H1 (cell line): Measurements from ENCODE around the gene CD44. TPM values are rescaled to one million over a fixed set of nuclear protein-coding genes. Genes with fewer than 3 reads are reported as not detected.

Source experiments
- SUZ12 ChIP-seq: fragments of 200-600 bp; sonication (generic); IDR thresholded peaks from 2 replicates; pipeline ENCODE4 v1.6.1; 2012; ENCODE audit warnings: mild to moderate bottlenecking, inconsistent platforms, low read length, moderate library complexity, mixed read lengths
- TAF1 ChIP-seq: IDR thresholded peaks from 2 replicates; pipeline ENCODE4 v1.6.1; 2011; ENCODE audit warnings: mild to moderate bottlenecking, low read depth, low read length
- polyA plus RNA-seq, 7 experiments: library from polyadenylated mRNA; depleted of rRNA in 3 of 7; stranded (reverse) in 5 of 7; unstranded in 2 of 7; fragments of >200 nt in 5 of 7; fragments of 200-250 nt in 2 of 7; gene quantifications; 1 replicate in 5 of 7; 2 replicates in 1 of 7; 4 replicates in 1 of 7; pipeline versions ENCODE4 v1.2.1 to v1.2.3, GENCODE V29; 2011 to 2013; ENCODE audit warnings: missing spikeins in 2 of 7, mixed read lengths in 2 of 7
- total RNA-seq: library from RNA; stranded (reverse); fragmentation: NEBNext Ultra II Directional; extraction: Animal tissue kit (Norgen Biotek cat#: 25700); gene quantifications from 2 replicates; pipeline ENCODE4 v1.2.1, GENCODE V29; 2021
- TF ChIP-seq, protein P1 (sequence below): fragments of 300-600 bp; sonication (generic); IDR thresholded peaks from 2 replicates; pipeline ENCODE4 v1.7.1; 2012; ENCODE audit warnings: low read length, moderate library complexity, mild to moderate bottlenecking, inconsistent platforms; ENCODE audit not compliant: insufficient replicate concordance
- TF ChIP-seq, protein P2 (sequence below): IDR thresholded peaks from 2 replicates; pipeline ENCODE4 v1.6.1; 2012; ENCODE audit warnings: inconsistent platforms

Gene CD44
- total and polyA plus RNA-seq, 2 of the 8 experiments (the other 6 are each of a cell fraction or from before 2014, with no cell fraction given): 11.8 to 13.7 TPM

DNA sequence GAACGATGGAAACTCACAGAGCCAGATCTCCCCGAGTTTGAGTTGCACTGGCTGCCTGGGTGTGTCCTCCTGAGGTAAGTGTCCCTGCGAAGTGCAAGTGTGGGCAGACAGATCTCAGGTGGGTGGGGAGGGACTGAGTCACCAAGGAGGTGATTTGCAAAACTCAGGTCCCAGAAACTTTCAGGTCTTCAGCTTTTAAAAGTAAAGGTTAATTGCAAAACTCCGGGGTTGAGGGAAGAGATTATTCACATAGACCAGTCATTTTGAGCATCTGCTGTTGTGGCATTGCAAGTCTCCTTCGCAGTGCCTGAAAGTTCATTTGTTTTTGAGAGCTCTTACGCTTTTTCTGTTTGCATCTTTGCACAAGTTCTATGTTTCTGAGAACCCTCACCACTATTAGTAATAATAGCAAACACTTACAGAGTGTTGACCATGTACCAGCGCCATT lies 7.1 kb downstream of the CD44 start (continued):
- TF ChIP-seq, protein P1, sequence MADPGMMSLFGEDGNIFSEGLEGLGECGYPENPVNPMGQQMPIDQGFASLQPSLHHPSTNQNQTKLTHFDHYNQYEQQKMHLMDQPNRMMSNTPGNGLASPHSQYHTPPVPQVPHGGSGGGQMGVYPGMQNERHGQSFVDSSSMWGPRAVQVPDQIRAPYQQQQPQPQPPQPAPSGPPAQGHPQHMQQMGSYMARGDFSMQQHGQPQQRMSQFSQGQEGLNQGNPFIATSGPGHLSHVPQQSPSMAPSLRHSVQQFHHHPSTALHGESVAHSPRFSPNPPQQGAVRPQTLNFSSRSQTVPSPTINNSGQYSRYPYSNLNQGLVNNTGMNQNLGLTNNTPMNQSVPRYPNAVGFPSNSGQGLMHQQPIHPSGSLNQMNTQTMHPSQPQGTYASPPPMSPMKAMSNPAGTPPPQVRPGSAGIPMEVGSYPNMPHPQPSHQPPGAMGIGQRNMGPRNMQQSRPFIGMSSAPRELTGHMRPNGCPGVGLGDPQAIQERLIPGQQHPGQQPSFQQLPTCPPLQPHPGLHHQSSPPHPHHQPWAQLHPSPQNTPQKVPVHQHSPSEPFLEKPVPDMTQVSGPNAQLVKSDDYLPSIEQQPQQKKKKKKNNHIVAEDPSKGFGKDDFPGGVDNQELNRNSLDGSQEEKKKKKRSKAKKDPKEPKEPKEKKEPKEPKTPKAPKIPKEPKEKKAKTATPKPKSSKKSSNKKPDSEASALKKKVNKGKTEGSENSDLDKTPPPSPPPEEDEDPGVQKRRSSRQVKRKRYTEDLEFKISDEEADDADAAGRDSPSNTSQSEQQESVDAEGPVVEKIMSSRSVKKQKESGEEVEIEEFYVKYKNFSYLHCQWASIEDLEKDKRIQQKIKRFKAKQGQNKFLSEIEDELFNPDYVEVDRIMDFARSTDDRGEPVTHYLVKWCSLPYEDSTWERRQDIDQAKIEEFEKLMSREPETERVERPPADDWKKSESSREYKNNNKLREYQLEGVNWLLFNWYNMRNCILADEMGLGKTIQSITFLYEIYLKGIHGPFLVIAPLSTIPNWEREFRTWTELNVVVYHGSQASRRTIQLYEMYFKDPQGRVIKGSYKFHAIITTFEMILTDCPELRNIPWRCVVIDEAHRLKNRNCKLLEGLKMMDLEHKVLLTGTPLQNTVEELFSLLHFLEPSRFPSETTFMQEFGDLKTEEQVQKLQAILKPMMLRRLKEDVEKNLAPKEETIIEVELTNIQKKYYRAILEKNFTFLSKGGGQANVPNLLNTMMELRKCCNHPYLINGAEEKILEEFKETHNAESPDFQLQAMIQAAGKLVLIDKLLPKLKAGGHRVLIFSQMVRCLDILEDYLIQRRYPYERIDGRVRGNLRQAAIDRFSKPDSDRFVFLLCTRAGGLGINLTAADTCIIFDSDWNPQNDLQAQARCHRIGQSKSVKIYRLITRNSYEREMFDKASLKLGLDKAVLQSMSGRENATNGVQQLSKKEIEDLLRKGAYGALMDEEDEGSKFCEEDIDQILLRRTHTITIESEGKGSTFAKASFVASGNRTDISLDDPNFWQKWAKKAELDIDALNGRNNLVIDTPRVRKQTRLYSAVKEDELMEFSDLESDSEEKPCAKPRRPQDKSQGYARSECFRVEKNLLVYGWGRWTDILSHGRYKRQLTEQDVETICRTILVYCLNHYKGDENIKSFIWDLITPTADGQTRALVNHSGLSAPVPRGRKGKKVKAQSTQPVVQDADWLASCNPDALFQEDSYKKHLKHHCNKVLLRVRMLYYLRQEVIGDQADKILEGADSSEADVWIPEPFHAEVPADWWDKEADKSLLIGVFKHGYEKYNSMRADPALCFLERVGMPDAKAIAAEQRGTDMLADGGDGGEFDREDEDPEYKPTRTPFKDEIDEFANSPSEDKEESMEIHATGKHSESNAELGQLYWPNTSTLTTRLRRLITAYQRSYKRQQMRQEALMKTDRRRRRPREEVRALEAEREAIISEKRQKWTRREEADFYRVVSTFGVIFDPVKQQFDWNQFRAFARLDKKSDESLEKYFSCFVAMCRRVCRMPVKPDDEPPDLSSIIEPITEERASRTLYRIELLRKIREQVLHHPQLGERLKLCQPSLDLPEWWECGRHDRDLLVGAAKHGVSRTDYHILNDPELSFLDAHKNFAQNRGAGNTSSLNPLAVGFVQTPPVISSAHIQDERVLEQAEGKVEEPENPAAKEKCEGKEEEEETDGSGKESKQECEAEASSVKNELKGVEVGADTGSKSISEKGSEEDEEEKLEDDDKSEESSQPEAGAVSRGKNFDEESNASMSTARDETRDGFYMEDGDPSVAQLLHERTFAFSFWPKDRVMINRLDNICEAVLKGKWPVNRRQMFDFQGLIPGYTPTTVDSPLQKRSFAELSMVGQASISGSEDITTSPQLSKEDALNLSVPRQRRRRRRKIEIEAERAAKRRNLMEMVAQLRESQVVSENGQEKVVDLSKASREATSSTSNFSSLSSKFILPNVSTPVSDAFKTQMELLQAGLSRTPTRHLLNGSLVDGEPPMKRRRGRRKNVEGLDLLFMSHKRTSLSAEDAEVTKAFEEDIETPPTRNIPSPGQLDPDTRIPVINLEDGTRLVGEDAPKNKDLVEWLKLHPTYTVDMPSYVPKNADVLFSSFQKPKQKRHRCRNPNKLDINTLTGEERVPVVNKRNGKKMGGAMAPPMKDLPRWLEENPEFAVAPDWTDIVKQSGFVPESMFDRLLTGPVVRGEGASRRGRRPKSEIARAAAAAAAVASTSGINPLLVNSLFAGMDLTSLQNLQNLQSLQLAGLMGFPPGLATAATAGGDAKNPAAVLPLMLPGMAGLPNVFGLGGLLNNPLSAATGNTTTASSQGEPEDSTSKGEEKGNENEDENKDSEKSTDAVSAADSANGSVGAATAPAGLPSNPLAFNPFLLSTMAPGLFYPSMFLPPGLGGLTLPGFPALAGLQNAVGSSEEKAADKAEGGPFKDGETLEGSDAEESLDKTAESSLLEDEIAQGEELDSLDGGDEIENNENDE: no peak
- TF ChIP-seq, protein P2, sequence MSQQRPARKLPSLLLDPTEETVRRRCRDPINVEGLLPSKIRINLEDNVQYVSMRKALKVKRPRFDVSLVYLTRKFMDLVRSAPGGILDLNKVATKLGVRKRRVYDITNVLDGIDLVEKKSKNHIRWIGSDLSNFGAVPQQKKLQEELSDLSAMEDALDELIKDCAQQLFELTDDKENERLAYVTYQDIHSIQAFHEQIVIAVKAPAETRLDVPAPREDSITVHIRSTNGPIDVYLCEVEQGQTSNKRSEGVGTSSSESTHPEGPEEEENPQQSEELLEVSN: no peak
- TF ChIP-seq SUZ12: no peak
- TF ChIP-seq TAF1: no peak
